Neural progenitor cell (in vitro differentiated cells): Measurements from ENCODE around the gene SCCPDH. TPM values are rescaled to one million over a fixed set of nuclear protein-coding genes. Genes with fewer than 3 reads are reported as not detected.

Experiments
- DNase-seq: peaks from one replicate; pipeline ENCODE4 v3.0.0-alpha.2; 2016; ENCODE audit warnings: low spot score
- H2AFZ ChIP-seq: fragments of 200-600 bp; sonication (generic); replicated peaks from 2 replicates; pipeline ENCODE4 v1.6.1; 2016; ENCODE audit warnings: antibody characterized with exemption
- H3F3A ChIP-seq: fragments of 200-600 bp; sonication (generic); 2 replicates; pipeline ENCODE4 v1.6.1; 2016; ENCODE audit warnings: antibody characterized with exemption, low read depth
- H3K27ac ChIP-seq: fragments of 200-600 bp; sonication (generic); 2 replicates; pipeline ENCODE4 v1.5.1; 2016; ENCODE audit warnings: mild to moderate bottlenecking
- H3K27me3 ChIP-seq: fragments of 200-600 bp; sonication (generic); 2 replicates; pipeline ENCODE4 v1.6.1; 2016; ENCODE audit warnings: mild to moderate bottlenecking, moderate library complexity
- H3K36me3 ChIP-seq: fragments of 200-600 bp; sonication (generic); 2 replicates; pipeline ENCODE4 v1.5.1; 2016
- H3K4me1 ChIP-seq: fragments of 200-600 bp; sonication (generic); 2 replicates; pipeline ENCODE4 v1.6.1; 2016; ENCODE audit warnings: mixed run types
- H3K4me2 ChIP-seq: fragments of 200-600 bp; sonication (generic); 2 replicates; pipeline ENCODE4 v1.6.1; 2016
- H3K4me3 ChIP-seq: fragments of 200-600 bp; sonication (generic); 2 replicates; pipeline ENCODE4 v1.5.1; 2016
- H3K79me2 ChIP-seq: fragments of 200-600 bp; sonication (generic); 2 replicates; pipeline ENCODE4 v1.6.1; 2016; ENCODE audit warnings: low read depth
- H3K9ac ChIP-seq: fragments of 200-600 bp; sonication (generic); 2 replicates; pipeline ENCODE4 v1.6.1; 2016
- H3K9me3 ChIP-seq: fragments of 200-600 bp; sonication (generic); 2 replicates; pipeline ENCODE4 v1.5.1; 2016; ENCODE audit warnings: low read depth
- H4K20me1 ChIP-seq: fragments of 200-600 bp; sonication (generic); 2 replicates; pipeline ENCODE4 v1.6.1; 2016; ENCODE audit warnings: low read depth
- H3K27ac Mint-ChIP-seq: 3 replicates; pipeline ENCODE4 v1.8.0; 2021; ENCODE audit warnings: mixed read lengths
- H3K27me3 Mint-ChIP-seq: 2 replicates; pipeline ENCODE4 v1.8.0; 2022; ENCODE audit warnings: low read depth, mild to moderate bottlenecking, inconsistent platforms, moderate library complexity, mixed read lengths; ENCODE audit not compliant: insufficient read depth
- H3K36me3 Mint-ChIP-seq: 3 replicates; pipeline ENCODE4 v1.8.0; 2021; ENCODE audit warnings: mixed read lengths
- H3K4me1 Mint-ChIP-seq: 3 replicates; pipeline ENCODE4 v1.8.0; 2021; ENCODE audit warnings: mixed read lengths
- H3K4me3 Mint-ChIP-seq: 3 replicates; pipeline ENCODE4 v1.8.0; 2021; ENCODE audit warnings: mild to moderate bottlenecking, moderate library complexity, mixed read lengths
- H3K9me3 Mint-ChIP-seq: 3 replicates; pipeline ENCODE4 v1.8.0; 2020; ENCODE audit warnings: mixed read lengths
- EZH2 ChIP-seq: fragments of 200-600 bp; sonication (generic); IDR thresholded peaks from 2 replicates; pipeline ENCODE4 v1.6.1; 2017; ENCODE audit warnings: antibody characterized with exemption, mild to moderate bottlenecking, moderate library complexity
- EZH2phosphoT487 ChIP-seq: fragments of 200-600 bp; sonication (generic); IDR thresholded peaks from 2 replicates; pipeline ENCODE4 v1.6.1; 2017; ENCODE audit warnings: antibody characterized with exemption
- total RNA-seq: library from RNA; depleted of rRNA; stranded (reverse); fragments of >200 nt; gene quantifications from 2 replicates; pipeline ENCODE4 v1.2.3, GENCODE V29; 2015; ENCODE audit warnings: low replicate concordance
- TF ChIP-seq, protein P1 (sequence below): fragments of 200-600 bp; sonication (generic); IDR thresholded peaks from 2 replicates; pipeline ENCODE4 v1.5.1; 2017; ENCODE audit warnings: antibody characterized with exemption, mild to moderate bottlenecking

The SCCPDH gene, protein sequence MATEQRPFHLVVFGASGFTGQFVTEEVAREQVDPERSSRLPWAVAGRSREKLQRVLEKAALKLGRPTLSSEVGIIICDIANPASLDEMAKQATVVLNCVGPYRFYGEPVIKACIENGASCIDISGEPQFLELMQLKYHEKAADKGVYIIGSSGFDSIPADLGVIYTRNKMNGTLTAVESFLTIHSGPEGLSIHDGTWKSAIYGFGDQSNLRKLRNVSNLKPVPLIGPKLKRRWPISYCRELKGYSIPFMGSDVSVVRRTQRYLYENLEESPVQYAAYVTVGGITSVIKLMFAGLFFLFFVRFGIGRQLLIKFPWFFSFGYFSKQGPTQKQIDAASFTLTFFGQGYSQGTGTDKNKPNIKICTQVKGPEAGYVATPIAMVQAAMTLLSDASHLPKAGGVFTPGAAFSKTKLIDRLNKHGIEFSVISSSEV
- 46.7 and 56.3 TPM in 2 replicates for total RNA-seq

DNA sequence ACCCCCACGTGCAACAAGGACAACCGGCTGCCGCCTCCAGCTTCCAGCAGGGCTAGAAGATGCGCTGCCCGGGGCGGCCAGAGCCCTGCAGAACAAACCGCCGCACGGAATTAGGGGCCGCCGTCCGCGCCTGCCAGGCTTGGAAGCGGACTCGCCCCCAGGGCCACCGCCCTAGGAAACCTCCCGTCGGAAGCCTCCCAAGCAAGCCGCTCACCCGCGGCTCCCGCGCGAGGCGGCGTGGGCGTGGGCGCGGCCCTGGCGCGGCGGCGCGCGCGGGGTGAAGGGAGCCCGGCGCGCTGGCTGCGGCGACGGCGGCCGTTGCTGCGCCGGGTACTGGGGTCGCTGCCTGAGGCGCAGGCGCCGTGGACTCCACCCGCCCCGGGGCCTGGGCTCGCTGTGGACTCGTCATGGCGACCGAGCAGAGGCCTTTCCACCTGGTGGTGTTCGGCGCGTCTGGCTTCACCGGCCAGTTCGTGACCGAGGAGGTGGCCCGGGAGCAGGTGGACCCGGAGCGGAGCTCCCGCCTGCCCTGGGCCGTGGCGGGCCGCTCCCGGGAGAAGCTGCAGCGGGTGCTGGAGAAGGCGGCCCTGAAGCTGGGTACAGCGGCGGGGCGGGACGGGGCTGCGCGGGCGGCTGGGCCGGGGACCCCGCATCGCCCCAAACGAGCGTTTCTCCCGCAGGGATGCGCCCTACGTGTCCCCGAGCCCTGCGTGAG is at the start of gene SCCPDH:
Gene SCCPDH (plus strand): TSS at position 394 of the 715 bp plus-strand sequence. CDS start 14 bp downstream, at position 408.
- peaks cover 7% of the 10 kb centered on the region for H3K4me1 ChIP-seq
- peaks cover 17% of the 10 kb centered on the region for H3K79me2 ChIP-seq
- Mint-ChIP-seq H3K4me1 (peaks cover 14% of the 10 kb centered on the region), H3K27me3 (peaks cover 4% of the 10 kb centered on the region), H3K27ac (peak within 1 kb of the TSS; percentile 96), H3K4me3 (peak within 1 kb of the TSS; percentile 95), H3K36me3 (peaks cover 25% of the 10 kb centered on the region), H3K9me3 (peaks cover 19% of the 10 kb centered on the region)
- H3K4me3 ChIP-seq: peak within 1 kb of the TSS; percentile 97
- H4K20me1 ChIP-seq: no peaks in the 10 kb centered on the region
- H3K27me3 ChIP-seq: no peaks in the 10 kb centered on the region
- TF ChIP-seq EZH2 (peak; percentile 23), EZH2phosphoT487 (no peak)
- H3K9ac ChIP-seq: peak within 1 kb of the TSS; percentile 64
- peak within 1 kb of the TSS; percentile 90 for H2AFZ ChIP-seq
- no peak within 1 kb of the TSS for H3K27ac ChIP-seq
- no peaks in the 10 kb centered on the region for H3K9me3 ChIP-seq
- H3K4me2 ChIP-seq: peak within 1 kb of the TSS; percentile 93
- peak; percentile 84 for DNase-seq
- no peaks in the 10 kb centered on the region for H3F3A ChIP-seq
- H3K36me3 ChIP-seq: peaks cover 12% of the 10 kb centered on the region

DNA sequence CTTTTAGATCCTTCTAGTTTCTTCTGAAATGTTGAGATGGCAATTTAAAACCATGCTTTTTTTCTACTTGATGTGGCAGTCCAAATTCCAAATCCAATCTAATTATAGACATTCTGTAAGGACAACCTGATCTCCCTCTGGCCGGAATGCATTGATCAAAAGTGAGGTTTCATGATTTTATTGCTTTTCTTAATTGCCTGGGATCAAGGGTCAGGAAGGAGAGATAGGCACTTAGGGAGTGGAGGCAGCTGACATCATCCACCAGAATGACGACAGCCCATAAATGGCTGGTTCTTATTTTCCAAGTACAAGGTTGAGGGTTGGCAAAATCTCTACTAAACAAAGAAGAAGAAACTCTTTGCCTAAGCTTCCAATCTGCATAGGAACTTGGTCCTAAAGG is 46.4 kb upstream of the SCCPDH start:
- Histone ChIP-seq H2AFZ (no peak overlapping the region), H3F3A (no peaks in the 10 kb centered on the region), H3K9ac (no peak overlapping the region), H3K9me3 (no peaks in the 10 kb centered on the region), H4K20me1 (no peaks in the 10 kb centered on the region), H3K4me3 (no peak overlapping the region), H3K27me3 (no peaks in the 10 kb centered on the region), H3K79me2 (no peaks in the 10 kb centered on the region), H3K4me1 (no peaks in the 10 kb centered on the region), H3K36me3 (no peaks in the 10 kb centered on the region), H3K4me2 (no peak overlapping the region), H3K27ac (no peak overlapping the region)
- Mint-ChIP-seq H3K4me3 (no peak overlapping the region), H3K36me3 (peaks cover 3% of the 10 kb centered on the region), H3K27me3 (peaks cover 5% of the 10 kb centered on the region), H3K4me1 (peaks cover 23% of the 10 kb centered on the region), H3K9me3 (peaks cover 2% of the 10 kb centered on the region), H3K27ac (no peak overlapping the region)
- TF ChIP-seq EZH2 (no peak), EZH2phosphoT487 (no peak)
- TF ChIP-seq, protein P1, sequence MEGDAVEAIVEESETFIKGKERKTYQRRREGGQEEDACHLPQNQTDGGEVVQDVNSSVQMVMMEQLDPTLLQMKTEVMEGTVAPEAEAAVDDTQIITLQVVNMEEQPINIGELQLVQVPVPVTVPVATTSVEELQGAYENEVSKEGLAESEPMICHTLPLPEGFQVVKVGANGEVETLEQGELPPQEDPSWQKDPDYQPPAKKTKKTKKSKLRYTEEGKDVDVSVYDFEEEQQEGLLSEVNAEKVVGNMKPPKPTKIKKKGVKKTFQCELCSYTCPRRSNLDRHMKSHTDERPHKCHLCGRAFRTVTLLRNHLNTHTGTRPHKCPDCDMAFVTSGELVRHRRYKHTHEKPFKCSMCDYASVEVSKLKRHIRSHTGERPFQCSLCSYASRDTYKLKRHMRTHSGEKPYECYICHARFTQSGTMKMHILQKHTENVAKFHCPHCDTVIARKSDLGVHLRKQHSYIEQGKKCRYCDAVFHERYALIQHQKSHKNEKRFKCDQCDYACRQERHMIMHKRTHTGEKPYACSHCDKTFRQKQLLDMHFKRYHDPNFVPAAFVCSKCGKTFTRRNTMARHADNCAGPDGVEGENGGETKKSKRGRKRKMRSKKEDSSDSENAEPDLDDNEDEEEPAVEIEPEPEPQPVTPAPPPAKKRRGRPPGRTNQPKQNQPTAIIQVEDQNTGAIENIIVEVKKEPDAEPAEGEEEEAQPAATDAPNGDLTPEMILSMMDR: no peak
- no peak for DNase-seq

DNA sequence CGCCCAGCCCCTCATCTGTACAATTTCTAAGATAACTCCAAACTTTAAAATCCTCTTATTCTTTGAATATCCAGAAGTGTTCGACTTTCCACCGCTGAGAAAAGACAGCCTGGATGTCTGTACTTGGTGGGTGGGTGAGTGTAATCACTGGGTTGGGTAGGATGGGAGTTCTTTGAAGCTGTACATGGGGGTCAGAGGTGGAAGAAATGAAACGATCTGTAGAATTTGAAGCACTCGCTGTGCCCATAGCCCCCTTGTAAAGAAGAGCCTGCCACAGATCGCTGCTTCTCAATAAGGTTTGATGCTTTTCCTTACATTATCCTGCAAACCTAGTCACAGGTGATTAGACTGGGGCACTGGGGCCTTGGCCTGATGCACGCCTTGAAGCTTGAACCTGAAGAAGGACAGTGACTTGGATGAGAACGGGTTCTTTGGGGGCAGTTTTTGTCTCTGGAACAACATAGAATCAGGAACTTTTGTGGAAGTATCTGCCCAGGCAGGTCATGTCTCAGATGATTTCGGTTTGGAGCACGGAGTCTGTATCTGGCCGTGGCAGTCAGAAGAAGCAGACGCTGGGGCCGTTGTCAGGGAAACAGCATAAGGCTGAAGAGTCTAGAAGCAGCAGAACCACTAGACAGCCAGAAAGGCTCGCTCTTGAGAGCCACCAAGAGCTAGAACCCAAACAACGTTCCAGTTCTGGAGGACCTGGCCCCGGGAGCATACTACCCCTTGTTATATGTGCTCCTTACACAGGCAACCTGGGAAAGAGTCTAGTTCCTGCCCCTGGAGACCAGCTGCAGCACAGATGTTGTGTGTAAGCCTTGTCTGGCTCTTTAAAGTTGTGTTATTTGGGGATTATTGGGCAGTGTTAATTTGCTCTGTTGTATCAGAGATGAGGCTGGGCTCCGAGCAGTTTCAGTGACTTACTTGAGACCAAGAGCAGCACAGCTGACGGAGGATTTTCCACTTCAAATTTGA is 45.1 kb upstream of the SCCPDH start:
- no peak for DNase-seq
- Mint-ChIP-seq H3K27ac (no peak overlapping the region), H3K4me1 (peaks cover 19% of the 10 kb centered on the region), H3K27me3 (peaks cover 5% of the 10 kb centered on the region), H3K9me3 (peaks cover 2% of the 10 kb centered on the region), H3K36me3 (no peaks in the 10 kb centered on the region), H3K4me3 (no peak overlapping the region)
- no peak overlapping the region for H2AFZ ChIP-seq
- TF ChIP-seq, protein P1: no peak
- no peaks in the 10 kb centered on the region for H3K9me3 ChIP-seq
- no peak overlapping the region for H3K9ac ChIP-seq
- H3K79me2 ChIP-seq: no peaks in the 10 kb centered on the region
- H3F3A ChIP-seq: no peaks in the 10 kb centered on the region
- no peaks in the 10 kb centered on the region for H3K4me1 ChIP-seq
- H3K4me2 ChIP-seq: no peak overlapping the region
- H3K4me3 ChIP-seq: no peak overlapping the region
- H4K20me1 ChIP-seq: no peaks in the 10 kb centered on the region
- no peak overlapping the region for H3K27ac ChIP-seq
- no peaks in the 10 kb centered on the region for H3K27me3 ChIP-seq
- H3K36me3 ChIP-seq: no peaks in the 10 kb centered on the region
